HK-2 (cell line): ENCODE measurements around the gene ADAMTSL2.
"Not testable (repeated sequence)": the region's sequence is repeated elsewhere in the genome, so short reads cannot be mapped to it uniquely, and the experiment has no call there.

Source experiments
- DNase-seq: peaks from one replicate; pipeline ENCODE4 v3.0.0-alpha.2; 2018; ENCODE audit not compliant: unreplicated experiment

ADAMTSL2 gene

GRCh38 chr9:133558191-133559126, 24.0 kb downstream of the ADAMTSL2 start:
- peak; percentile 18 for DNase-seq

- no peak for DNase-seq
Measured at GRCh38 chr9:133560311-133560710, 25.8 kb downstream of the ADAMTSL2 start.

GRCh38 chr9:133560944-133561343, 26.4 kb downstream of the ADAMTSL2 start:
- no peak for DNase-seq

- no peak for DNase-seq
Measured at GRCh38 chr9:133561976-133562554, 27.6 kb downstream of the ADAMTSL2 start.

GRCh38 chr9:133562611-133563290, 28.2 kb downstream of the ADAMTSL2 start:
- DNase-seq, result no peak

GRCh38 chr9:133563291-133563796, 28.8 kb downstream of the ADAMTSL2 start:
- no peak for DNase-seq

- not testable (repeated sequence) for DNase-seq
Measured at GRCh38 chr9:133563814-133564213, 29.3 kb downstream of the ADAMTSL2 start.

GRCh38 chr9:133564451-133565116, 30.1 kb downstream of the ADAMTSL2 start:
- no peak for DNase-seq

- DNase-seq, result no peak
Measured at GRCh38 chr9:133566382-133566781, 31.9 kb downstream of the ADAMTSL2 start.

GRCh38 chr9:133566817-133567216, 32.3 kb downstream of the ADAMTSL2 start:
- no peak for DNase-seq

GRCh38 chr9:133568186-133568585, 33.7 kb downstream of the ADAMTSL2 start:
- DNase-seq, result no peak

- no peak for DNase-seq
Measured at GRCh38 chr9:133569121-133569785, 34.7 kb downstream of the ADAMTSL2 start.

- no peak for DNase-seq
Measured at GRCh38 chr9:133569891-133570690, 35.6 kb downstream of the ADAMTSL2 start.

GRCh38 chr9:133570691-133571080, 36.2 kb downstream of the ADAMTSL2 start:
- DNase-seq, result no peak

- no peak for DNase-seq
Measured at GRCh38 chr9:133571391-133571890, 36.9 kb downstream of the ADAMTSL2 start.

GRCh38 chr9:133571896-133572595, 37.5 kb downstream of the ADAMTSL2 start:
- no peak for DNase-seq

- DNase-seq, result no peak
Measured at GRCh38 chr9:133572821-133573361, 38.4 kb downstream of the ADAMTSL2 start.

- DNase-seq, result no peak
Measured at GRCh38 chr9:133573791-133574515, 39.4 kb downstream of the ADAMTSL2 start.

GRCh38 chr9:133574771-133575170, 40.3 kb downstream of the ADAMTSL2 start:
- no peak for DNase-seq
